DLD1 (cell line): ENCODE results near the gene WDFY3.

ENCODE experiments used
- in situ Hi-C: cut with HindIII; loops from 2 replicates; pipeline ENCODE4 v1.10.0; 2017; ENCODE audit warnings: low sequenced_read_pairs

The WDFY3 gene

GRCh38 chr4:84966382-84967242 is at the start of gene WDFY3:
WDFY3 (minus strand) TSS chr4:84966690; CDS start chr4:84860591, 106,099 bp downstream.
- in situ Hi-C loops: no loop called here

GRCh38 chr4:85005865-85006377 is 39.4 kb upstream of the WDFY3 start:
- in situ Hi-C loops: no loop called here

- in situ Hi-C loops: no loop called here
Observed at GRCh38 chr4:85000343-85000742, 33.9 kb upstream of the WDFY3 start.

GRCh38 chr4:84995386-84995785 is 28.9 kb upstream of the WDFY3 start:
- in situ Hi-C loops: no loop called here

GRCh38 chr4:84994280-84994679 is 27.8 kb upstream of the WDFY3 start:
- in situ Hi-C loops: no loop called here

- in situ Hi-C loops: no loop called here
Observed at GRCh38 chr4:84985952-84986351, 19.5 kb upstream of the WDFY3 start.

GRCh38 chr4:84977396-84977795 is 10.9 kb upstream of the WDFY3 start:
- in situ Hi-C loops: no loop called here

GRCh38 chr4:84973856-84974255 is 7.4 kb upstream of the WDFY3 start:
- in situ Hi-C loops: no loop called here

- in situ Hi-C loops: no loop called here
Observed at GRCh38 chr4:84971319-84971932, 4.9 kb upstream of the WDFY3 start.

GRCh38 chr4:84968925-84969324 is 2.4 kb upstream of the WDFY3 start:
- in situ Hi-C loops: no loop called here

GRCh38 chr4:84967243-84967690 is 777 bp upstream of the WDFY3 start:
- in situ Hi-C loops: no loop called here

GRCh38 chr4:84965553-84966381 is 723 bp downstream of the WDFY3 start:
- in situ Hi-C loops: no loop called here

GRCh38 chr4:84964995-84965552 is 1.4 kb downstream of the WDFY3 start:
- in situ Hi-C loops: no loop called here

GRCh38 chr4:84962102-84962501 is 4.4 kb downstream of the WDFY3 start:
- in situ Hi-C loops: no loop called here

- in situ Hi-C loops: no loop called here
Observed at GRCh38 chr4:84958434-84958833, 8.1 kb downstream of the WDFY3 start.

GRCh38 chr4:84957514-84958420 is 8.7 kb downstream of the WDFY3 start:
- in situ Hi-C loops: no loop called here

- in situ Hi-C loops: no loop called here
Observed at GRCh38 chr4:84956014-84956413, 10.5 kb downstream of the WDFY3 start.

GRCh38 chr4:84954982-84955567 is 11.4 kb downstream of the WDFY3 start:
- in situ Hi-C loops: no loop called here

GRCh38 chr4:84952776-84953175 is 13.7 kb downstream of the WDFY3 start:
- in situ Hi-C loops: no loop called here
